ENCODE results near the gene KSR1. TPM values are rescaled to one million over a fixed set of nuclear protein-coding genes. Genes with fewer than 3 reads are reported as not detected.

KSR1 gene
- total RNA-seq, 2 donors from 2014 or later: 36.7 to 46.7 TPM

- Mint-ChIP-seq H3K36me3 (ENCODE audit: low read depth) (no peaks in the 10 kb centered on the region), H3K27me3 (no peaks in the 10 kb centered on the region)
- no peak for ATAC-seq
Observed at GRCh38 chr17:27514595-27515413, 58.6 kb downstream of the KSR1 start.

GRCh38 chr17:27518048-27518447, 61.8 kb downstream of the KSR1 start:
- ATAC-seq (no peak), DNase-seq (no peak)
- no peaks in the 10 kb centered on the region for H3K27me3 Mint-ChIP-seq
- H3K36me3 Mint-ChIP-seq (ENCODE audit: low read depth): no peaks in the 10 kb centered on the region
- H3K4me3 Mint-ChIP-seq: no peak overlapping the region
- H3K27ac Mint-ChIP-seq: no peak overlapping the region
- peaks cover 25% of the 10 kb centered on the region for H3K4me1 Mint-ChIP-seq
- H3K9me3 ChIP-seq (ENCODE audit: control insufficient read depth, low read length, poor library complexity, severe bottlenecking): no peaks in the 10 kb centered on the region

More at GRCh38 chr17:27514595-27515413, 58.6 kb downstream of the KSR1 start:
- H3K4me3 Mint-ChIP-seq: no peak overlapping the region
- DNase-seq: no peak
- no peak overlapping the region for H3K27ac Mint-ChIP-seq
- H3K9me3 ChIP-seq (ENCODE audit: control insufficient read depth, low read length, poor library complexity, severe bottlenecking): no peaks in the 10 kb centered on the region
- H3K4me1 Mint-ChIP-seq: peaks cover 30% of the 10 kb centered on the region

GRCh38 chr17:27518545-27519521, 62.6 kb downstream of the KSR1 start:
- no peak for DNase-seq
- H3K27me3 Mint-ChIP-seq: no peaks in the 10 kb centered on the region
- no peak overlapping the region for H3K27ac Mint-ChIP-seq
- H3K4me1 Mint-ChIP-seq: peaks cover 27% of the 10 kb centered on the region
- no peak overlapping the region for H3K4me3 Mint-ChIP-seq
- H3K36me3 Mint-ChIP-seq (ENCODE audit: low read depth): no peaks in the 10 kb centered on the region
- no peaks in the 10 kb centered on the region for H3K9me3 ChIP-seq (ENCODE audit: control insufficient read depth, low read length, poor library complexity, severe bottlenecking)
- no peak for ATAC-seq

GRCh38 chr17:27519550-27519949, 63.3 kb downstream of the KSR1 start:
- DNase-seq (no peak), ATAC-seq (no peak)
- Mint-ChIP-seq H3K4me3 (no peak overlapping the region), H3K36me3 (ENCODE audit: low read depth) (no peaks in the 10 kb centered on the region), H3K27me3 (no peaks in the 10 kb centered on the region), H3K4me1 (peaks cover 34% of the 10 kb centered on the region), H3K27ac (no peak overlapping the region)
- no peaks in the 10 kb centered on the region for H3K9me3 ChIP-seq (ENCODE audit: control insufficient read depth, low read length, poor library complexity, severe bottlenecking)

- Mint-ChIP-seq H3K4me1 (peaks cover 34% of the 10 kb centered on the region), H3K4me3 (no peak overlapping the region), H3K27me3 (no peaks in the 10 kb centered on the region), H3K27ac (no peak overlapping the region), H3K36me3 (ENCODE audit: low read depth) (no peaks in the 10 kb centered on the region)
- ATAC-seq (no peak), DNase-seq (no peak)
- no peaks in the 10 kb centered on the region for H3K9me3 ChIP-seq (ENCODE audit: control insufficient read depth, low read length, poor library complexity, severe bottlenecking)
Observed at GRCh38 chr17:27520491-27521185, 64.4 kb downstream of the KSR1 start.

- DNase-seq: no peak
- Mint-ChIP-seq H3K4me1 (peaks cover 38% of the 10 kb centered on the region), H3K4me3 (no peak overlapping the region), H3K27ac (no peak overlapping the region), H3K36me3 (ENCODE audit: low read depth) (no peaks in the 10 kb centered on the region), H3K27me3 (no peaks in the 10 kb centered on the region)
- no peaks in the 10 kb centered on the region for H3K9me3 ChIP-seq (ENCODE audit: control insufficient read depth, low read length, poor library complexity, severe bottlenecking)
- no peak for ATAC-seq
Observed at GRCh38 chr17:27521281-27522027, 65.2 kb downstream of the KSR1 start.

- Mint-ChIP-seq H3K4me1 (peaks cover 42% of the 10 kb centered on the region), H3K27ac (no peak overlapping the region), H3K36me3 (ENCODE audit: low read depth) (no peaks in the 10 kb centered on the region), H3K27me3 (no peaks in the 10 kb centered on the region), H3K4me3 (no peak overlapping the region)
- ATAC-seq (no peak), DNase-seq (no peak)
- H3K9me3 ChIP-seq (ENCODE audit: control insufficient read depth, low read length, poor library complexity, severe bottlenecking): no peaks in the 10 kb centered on the region
Observed at GRCh38 chr17:27522028-27522635, 65.9 kb downstream of the KSR1 start.

GRCh38 chr17:27523712-27524111, 67.5 kb downstream of the KSR1 start:
- no peak for DNase-seq
- Mint-ChIP-seq H3K27me3 (no peaks in the 10 kb centered on the region), H3K4me1 (peaks cover 31% of the 10 kb centered on the region), H3K36me3 (ENCODE audit: low read depth) (no peaks in the 10 kb centered on the region), H3K4me3 (no peak overlapping the region), H3K27ac (peak overlapping the region; percentile 39)
- H3K9me3 ChIP-seq (ENCODE audit: control insufficient read depth, low read length, poor library complexity, severe bottlenecking): no peaks in the 10 kb centered on the region
- ATAC-seq: no peak

GRCh38 chr17:27524594-27524993, 68.3 kb downstream of the KSR1 start:
- Mint-ChIP-seq H3K4me1 (peaks cover 29% of the 10 kb centered on the region), H3K27ac (peak overlapping the region; percentile 39)
- DNase-seq: no peak

GRCh38 chr17:27525316-27525715, 69.1 kb downstream of the KSR1 start:
- no peaks in the 10 kb centered on the region for H3K36me3 Mint-ChIP-seq (ENCODE audit: low read depth)
- no peak overlapping the region for H3K4me3 Mint-ChIP-seq
- no peaks in the 10 kb centered on the region for H3K27me3 Mint-ChIP-seq
- no peak for ATAC-seq
- H3K27ac Mint-ChIP-seq: no peak overlapping the region
- peaks cover 31% of the 10 kb centered on the region for H3K4me1 Mint-ChIP-seq
- H3K9me3 ChIP-seq (ENCODE audit: control insufficient read depth, low read length, poor library complexity, severe bottlenecking): no peaks in the 10 kb centered on the region
- no peak for DNase-seq

More at GRCh38 chr17:27524594-27524993, 68.3 kb downstream of the KSR1 start:
- H3K27me3 Mint-ChIP-seq: no peaks in the 10 kb centered on the region
- H3K9me3 ChIP-seq (ENCODE audit: control insufficient read depth, low read length, poor library complexity, severe bottlenecking): no peaks in the 10 kb centered on the region
- no peak overlapping the region for H3K4me3 Mint-ChIP-seq
- no peaks in the 10 kb centered on the region for H3K36me3 Mint-ChIP-seq (ENCODE audit: low read depth)
- no peak for ATAC-seq

- Mint-ChIP-seq H3K4me3 (peak overlapping the region; percentile 9), H3K27ac (peak overlapping the region; percentile 19), H3K27me3 (no peaks in the 10 kb centered on the region), H3K4me1 (peaks cover 33% of the 10 kb centered on the region), H3K36me3 (ENCODE audit: low read depth) (no peaks in the 10 kb centered on the region)
- DNase-seq (no peak), ATAC-seq (no peak)
- peaks cover under 1% of the 10 kb centered on the region for H3K9me3 ChIP-seq (ENCODE audit: control insufficient read depth, low read length, poor library complexity, severe bottlenecking)
Observed at GRCh38 chr17:27525836-27526603, 69.8 kb downstream of the KSR1 start.
